GM13976 (cell line): ENCODE data around the gene PPM1G.

Experiments used
- DNase-seq: peaks from one replicate; pipeline ENCODE4 v3.0.0; 2012; ENCODE audit warnings: low spot score
- CTCF ChIP-seq: IDR thresholded peaks from 2 replicates; pipeline ENCODE4 v1.5.1; 2012; ENCODE audit warnings: borderline replicate concordance, mild to moderate bottlenecking; ENCODE audit not compliant: insufficient read depth; ENCODE audit errors: extremely low read depth, missing control alignments, control extremely low read depth
- in situ Hi-C: fragments of 300-500 bp; cut with MboI; formaldehyde crosslinking; loops from one replicate; pipeline ENCODE4 v1.12.0; 2022; ENCODE audit warnings: low sequenced_read_pairs, mixed read lengths, inconsistent platforms; ENCODE audit not compliant: unreplicated experiment

Gene PPM1G

GRCh38 chr2:27393225-27393624 lies 16.2 kb downstream of the PPM1G start:
- TF ChIP-seq CTCF, result no peak
- in situ Hi-C loops, result no loop called here
- no peak for DNase-seq

- TF ChIP-seq CTCF, result no peak
- in situ Hi-C loops, result no loop called here
- DNase-seq, result no peak
Observed at GRCh38 chr2:27390822-27391679, 18.3 kb downstream of the PPM1G start.

- TF ChIP-seq CTCF, result no peak
- in situ Hi-C loops, result no loop called here
- no peak for DNase-seq
Observed at GRCh38 chr2:27381577-27382181, 27.7 kb downstream of the PPM1G start.

GRCh38 chr2:27380626-27381545 lies 28.5 kb downstream of the PPM1G start, which contains the start of gene ZNF513:
TSS of gene ZNF513 (minus strand) at chr2:27380734. CDS start at chr2:27380526, 208 bp downstream.
- no peak for TF ChIP-seq CTCF
- peak; percentile 97 for DNase-seq
- in situ Hi-C loops, result no loop called here

GRCh38 chr2:27379836-27380625 lies 29.4 kb downstream of the PPM1G start:
- no peak for DNase-seq
- no peak for TF ChIP-seq CTCF
- in situ Hi-C loops, result no loop called here
